ENCODE measurements around the gene IFIH1.

DNA sequence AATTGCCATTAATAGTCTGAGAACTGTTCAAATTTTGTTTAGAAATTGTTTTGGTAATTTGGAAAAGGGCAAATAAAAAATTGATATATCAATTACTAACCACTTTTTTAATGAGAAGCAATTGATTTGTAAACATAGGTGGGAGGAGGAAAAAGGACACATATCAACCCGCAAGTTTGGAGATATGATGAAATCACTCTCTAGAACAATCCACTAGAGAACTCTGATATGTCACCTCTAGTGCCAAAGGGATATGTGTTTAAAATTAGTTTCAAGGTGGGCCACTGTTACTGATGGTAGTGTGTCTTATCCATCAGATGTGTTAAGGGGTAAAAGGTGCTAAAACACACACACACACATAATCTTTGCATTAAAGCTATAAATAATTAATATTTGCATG is 16.6 kb downstream of the IFIH1 start:
- TF ChIP-seq CTCF (IDR thresholded peaks at IDR 0.05; ENCODE audit: control extremely low read depth in 1 of 3, insufficient read depth in 1 of 3, low read depth in 1 of 3, low read length in 3 of 3) (no peak), FOSL1 (IDR thresholded peaks at IDR 0.05; ENCODE audit: insufficient read depth, low read depth, low read length) (no peak), SP2 (IDR thresholded peaks at IDR 0.05; ENCODE audit: low read length) (no peak), JUN (IDR thresholded peaks at IDR 0.05; ENCODE audit: low read depth, low read length) (no peak)

All from H1 (cell line).